Posterior vena cava (tissue), 2 donors: ENCODE measurements around the gene ENDOU. TPM values are rescaled to one million over a fixed set of nuclear protein-coding genes. Genes with fewer than 3 reads are reported as not detected.

Source experiments
- DNase-seq: peaks from one replicate; pipeline ENCODE4 v3.0.0-alpha.2; 2020; ENCODE audit warnings: low spot score
- intact Hi-C, 2 donors: fragments of 100-400 bp; cut with DNase I; formaldehyde crosslinking; loops; one replicate each; pipeline versions ENCODE4 v1.14.1 to v1.14.2; 2022 to 2023
- long read RNA-seq, 2 donors: library from polyadenylated mRNA; unstranded; transcript quantifications; one replicate each; pipeline ENCODE4 v2.0.0, GENCODE V29; 2020 to 2021
- total RNA-seq, 2 donors: library from RNA; stranded (reverse); fragmentation: NEBNext Ultra II Directional; extraction: Animal tissue kit (Norgen Biotek cat#: 25700); gene quantifications; one replicate each; pipeline ENCODE4 v1.2.1, GENCODE V29; 2021
- donor health status: DM: yes; HTN: yes; CAD: no.
- donor health status: DM: yes; HTN: yes; CAD: no.

ENDOU gene
- total RNA-seq = 1 to 10 TPM in 1 of 2 donors, under 1 TPM in 1; 0.38 to 1.7 TPM
- long read RNA-seq, donor 1 = 0 reads
- long read RNA-seq, donor 2, partial matches to known transcripts = 1 of 1 reads
- long read RNA-seq, donor 2, other reads (novel, unspliced or antisense) = 0 of 1 reads

- intact Hi-C loops = no loop called here
- DNase-seq = no peak
These were observed at the start of gene ENDOU for GRCh38 chr12:47725091-47725772. ENDOU (minus strand) TSS chr12:47725490; CDS start chr12:47725413, 77 bp downstream.

GRCh38 chr12:47774663-47775062 lies 49.4 kb upstream of the ENDOU start:
- intact Hi-C loops = loop anchor here (5.0 kb wide), 3 partner anchors 32 to 1782 kb away; partner anchors contain the start of gene SCAF11 (in 1 of the 2)
- DNase-seq = no peak

GRCh38 chr12:47773858-47774580 lies 48.7 kb upstream of the ENDOU start:
- DNase-seq = no peak
- intact Hi-C loops = no loop called here

- peak; percentile 93 for DNase-seq
- intact Hi-C loops = no loop called here
These were observed 48.0 kb upstream of the ENDOU start, which contains the start of gene SLC48A1 for GRCh38 chr12:47773062-47773857. SLC48A1 (plus strand) TSS chr12:47773238; CDS start chr12:47773305, 67 bp downstream.

- intact Hi-C loops = no loop called here
- no peak for DNase-seq
These were observed 47.4 kb upstream of the ENDOU start for GRCh38 chr12:47772738-47773061.

GRCh38 chr12:47772094-47772660 lies 46.9 kb upstream of the ENDOU start:
- intact Hi-C loops = no loop called here
- DNase-seq = no peak

- intact Hi-C loops = no loop called here
These were observed 46.0 kb upstream of the ENDOU start for GRCh38 chr12:47771304-47771703.

GRCh38 chr12:47770086-47770726 lies 44.9 kb upstream of the ENDOU start:
- DNase-seq = no peak
- intact Hi-C loops = no loop called here

More at GRCh38 chr12:47771304-47771703, 46.0 kb upstream of the ENDOU start:
- DNase-seq = no peak

GRCh38 chr12:47769234-47770085 lies 44.2 kb upstream of the ENDOU start:
- intact Hi-C loops = no loop called here
- DNase-seq = no peak

GRCh38 chr12:47768323-47768811 lies 43.1 kb upstream of the ENDOU start:
- intact Hi-C loops = no loop called here
- DNase-seq = no peak

GRCh38 chr12:47767216-47767724 lies 42.0 kb upstream of the ENDOU start:
- DNase-seq = no peak
- intact Hi-C loops = no loop called here

- intact Hi-C loops = no loop called here
- no peak for DNase-seq
These were observed 41.4 kb upstream of the ENDOU start for GRCh38 chr12:47766502-47767215.

- intact Hi-C loops = no loop called here
These were observed 38.4 kb upstream of the ENDOU start for GRCh38 chr12:47763481-47764346.

GRCh38 chr12:47762850-47763465 lies 37.7 kb upstream of the ENDOU start:
- DNase-seq = no peak
- intact Hi-C loops = no loop called here

More at GRCh38 chr12:47763481-47764346, 38.4 kb upstream of the ENDOU start:
- DNase-seq = no peak

GRCh38 chr12:47758834-47759690 lies 33.8 kb upstream of the ENDOU start, which contains the start of gene RAPGEF3:
RAPGEF3 (minus strand) TSS chr12:47758880; CDS start chr12:47758556, 324 bp downstream.
- peak; percentile 94 for DNase-seq
- intact Hi-C loops = loop anchor here in 1 of 2 donors (1.0 kb wide), 1 partner anchor 43 kb away; no protein-coding TSS in a partner anchor
